HepG2 (cell line): ENCODE data around the gene DACH2.

Experiments used
- CTCF ChIP-seq: sonication (generic); formaldehyde crosslinking; IDR thresholded peaks from 2 replicates; pipeline ENCODE4 v1.5.0; 2020; ENCODE audit warnings: mild to moderate bottlenecking, missing genetic modification reagents, moderate library complexity
- PHF5A ChIP-seq: IDR thresholded peaks from one replicate; pipeline ENCODE4 v1.6.1; 2018; ENCODE audit warnings: low read depth, missing genetic modification reagents; ENCODE audit not compliant: unreplicated experiment
- TF ChIP-seq, protein P1 (sequence below): IDR thresholded peaks from 2 replicates; pipeline ENCODE4 v1.6.1; 2012; ENCODE audit warnings: inconsistent platforms

GRCh38 chrX:86154553-86154952 lies 6.3 kb downstream of the DACH2 start:
- TF ChIP-seq CTCF = no peak
- TF ChIP-seq, protein P1, sequence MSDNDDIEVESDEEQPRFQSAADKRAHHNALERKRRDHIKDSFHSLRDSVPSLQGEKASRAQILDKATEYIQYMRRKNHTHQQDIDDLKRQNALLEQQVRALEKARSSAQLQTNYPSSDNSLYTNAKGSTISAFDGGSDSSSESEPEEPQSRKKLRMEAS = no peak
- no peak for TF ChIP-seq PHF5A (CRISPR knock-in tag)
